HG03175 (cell line): ENCODE data around the gene SP8.
A peak's percentile ranks its signal among the peaks of the same experiment; 100 is the strongest.

Experiments
- ATAC-seq: cut with Tn5 transposase; IDR thresholded peaks from one replicate; pipeline ENCODE4 v1.9.1; 2021; ENCODE audit warnings: mild to moderate bottlenecking, moderate library complexity; ENCODE audit not compliant: unreplicated experiment

The SP8 gene

DNA sequence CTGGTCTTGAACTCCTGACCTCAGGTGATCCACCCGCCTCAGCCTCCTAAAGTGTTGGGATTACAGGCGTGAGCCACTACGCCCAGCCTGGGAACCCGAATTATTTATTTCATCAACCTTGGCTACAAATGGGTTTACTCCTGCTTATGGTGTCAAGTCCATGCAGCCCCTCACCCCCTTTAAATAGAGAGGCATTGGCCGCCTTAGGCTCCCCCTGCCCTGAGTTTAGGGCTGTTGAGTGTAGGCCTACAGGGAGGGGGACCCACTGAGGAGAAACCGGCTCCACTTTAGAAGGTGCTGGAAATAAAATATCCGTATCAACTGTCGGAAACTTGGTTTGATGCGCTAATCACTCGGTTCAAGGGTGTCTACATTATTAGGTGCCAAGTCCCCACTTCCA is 8.7 kb upstream of the SP8 start:
- ATAC-seq, result no peak

GRCh38 chr7:20794676-20795075 is 8.0 kb upstream of the SP8 start:
- ATAC-seq, result no peak

GRCh38 chr7:20793694-20794394 is 7.2 kb upstream of the SP8 start:
- ATAC-seq, result no peak

- ATAC-seq, result no peak
Observed at GRCh38 chr7:20793248-20793647, 6.6 kb upstream of the SP8 start.

- no peak for ATAC-seq
Observed at GRCh38 chr7:20791538-20792434, 5.1 kb upstream of the SP8 start.

DNA sequence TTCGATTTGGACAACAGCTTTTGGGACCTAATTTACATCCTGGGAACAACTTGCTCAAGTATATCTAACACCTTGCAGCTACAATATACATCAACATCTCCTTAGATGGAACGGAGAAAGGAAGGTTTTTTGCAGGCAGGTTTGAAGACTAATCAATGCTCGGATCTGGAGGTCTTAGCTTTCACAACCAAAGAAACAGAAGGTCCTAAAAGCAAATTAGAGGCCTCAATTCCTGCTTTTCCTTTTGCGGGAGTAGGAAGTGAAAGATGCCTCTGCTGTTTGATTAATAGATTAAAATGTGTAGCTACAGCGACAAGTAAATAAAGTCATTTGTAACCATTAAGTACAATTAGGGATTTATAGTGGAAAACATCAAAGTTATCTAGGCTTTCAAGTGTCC is 3.7 kb upstream of the SP8 start:
- no peak for ATAC-seq

GRCh38 chr7:20788420-20788990 is 1.8 kb upstream of the SP8 start:
- no peak for ATAC-seq

DNA sequence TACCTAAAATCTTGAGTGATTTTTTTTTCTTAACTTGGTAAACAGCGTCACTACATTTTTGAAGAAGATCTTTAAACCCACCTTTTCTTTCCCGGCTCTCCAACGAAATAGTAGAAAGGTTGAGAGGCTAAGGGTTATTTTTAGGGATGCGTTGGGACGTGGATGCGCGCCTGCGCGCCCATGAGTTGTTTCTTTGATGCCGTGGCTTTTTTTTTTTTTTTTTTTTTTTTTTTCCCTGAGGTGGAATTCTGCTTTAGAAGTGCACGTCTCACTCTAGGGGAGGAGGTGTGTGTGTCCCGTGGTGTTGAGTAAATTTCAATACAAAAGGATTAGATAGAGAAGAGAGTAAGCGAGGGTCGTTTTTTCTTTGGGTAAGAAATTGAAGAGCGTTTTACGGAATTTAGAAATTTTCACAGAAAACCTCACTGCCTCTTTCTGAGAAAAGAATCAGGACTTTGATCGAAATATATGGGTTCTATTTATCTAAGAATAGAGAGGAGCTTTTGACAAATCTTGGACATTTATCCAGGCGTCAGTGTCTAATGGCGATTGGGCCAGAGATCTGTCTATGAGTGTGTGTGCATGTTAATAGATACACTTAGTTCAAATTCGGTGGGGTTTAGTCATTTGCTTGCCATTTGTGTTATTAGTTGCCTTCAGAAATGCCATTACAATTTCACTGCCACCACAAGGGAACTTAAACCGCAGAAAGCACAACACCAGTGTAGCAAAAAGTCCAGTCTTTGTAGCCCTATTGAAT is 1.2 kb upstream of the SP8 start:
- ATAC-seq, result no peak

DNA sequence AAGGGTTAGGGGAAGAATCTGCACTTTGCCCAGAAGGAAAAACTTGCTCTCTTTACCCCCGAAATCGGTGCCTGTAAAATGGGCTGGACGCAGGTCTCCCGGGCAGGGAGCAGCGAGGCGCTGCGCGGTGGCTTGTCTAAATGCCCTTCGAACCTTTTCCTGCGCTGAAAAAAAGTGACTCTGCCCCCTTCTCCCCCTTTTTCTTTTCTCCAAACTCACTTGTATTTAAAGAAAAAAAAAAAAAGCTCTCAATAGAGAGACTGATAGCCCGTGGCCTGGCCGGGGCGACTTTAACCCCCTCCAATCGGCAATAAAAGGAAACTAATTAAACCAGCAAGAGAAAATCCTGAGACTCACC is 286 bp downstream of the SP8 start:
- no peak for ATAC-seq

GRCh38 chr7:20786049-20786412 is 655 bp downstream of the SP8 start:
- no peak for ATAC-seq

DNA sequence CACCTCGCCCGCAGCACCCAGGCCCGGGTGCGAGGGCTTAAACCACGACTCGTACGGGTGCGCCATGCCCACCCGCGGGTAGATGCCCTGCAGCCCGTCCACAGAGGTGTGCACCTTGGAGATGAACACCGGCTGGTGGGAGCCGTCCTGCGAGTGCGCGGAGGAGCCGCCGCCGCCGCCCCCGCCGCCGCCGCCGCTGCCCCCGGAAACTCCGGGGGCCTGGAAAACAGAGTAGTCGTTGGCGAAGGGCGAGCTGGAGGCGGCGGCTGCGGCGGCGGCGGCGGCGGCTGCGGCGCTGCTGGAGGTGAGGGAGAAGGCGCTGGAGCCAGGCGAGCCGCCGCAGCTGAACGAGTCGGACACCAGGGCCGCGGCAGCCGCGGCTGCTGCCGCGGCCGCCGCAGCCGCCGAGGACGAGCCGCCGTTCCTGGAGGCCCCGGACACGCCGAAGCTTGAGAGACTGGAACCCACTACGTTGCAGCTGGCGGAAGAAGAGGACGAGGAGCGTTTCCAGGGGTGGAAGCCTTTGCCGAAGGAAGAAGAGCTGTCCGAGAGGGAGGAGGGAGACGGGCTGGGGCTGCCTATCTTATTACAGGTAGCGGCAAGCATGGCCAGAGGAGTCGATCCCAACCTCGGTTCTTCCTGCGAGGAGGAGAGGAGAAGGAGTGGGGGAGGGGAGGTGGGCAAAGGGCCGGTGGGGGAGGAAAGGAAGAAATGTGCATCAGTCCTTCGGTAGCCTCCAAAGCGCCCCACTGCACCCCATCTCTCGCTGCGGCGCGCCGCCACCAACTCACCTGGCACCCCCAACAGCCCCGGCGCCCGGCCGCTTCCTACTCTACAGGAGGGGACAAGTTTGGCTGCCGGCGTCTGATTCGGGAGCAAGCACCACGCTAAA is 1.3 kb downstream of the SP8 start:
- no peak for ATAC-seq

GRCh38 chr7:20784388-20785156 is 2.1 kb downstream of the SP8 start:
- ATAC-seq, result no peak

- no peak for ATAC-seq
Observed at GRCh38 chr7:20783700-20784387, 2.8 kb downstream of the SP8 start.

GRCh38 chr7:20783125-20783699 is 3.5 kb downstream of the SP8 start:
- ATAC-seq, result no peak

- ATAC-seq, result no peak
Observed at GRCh38 chr7:20779041-20779440, 7.6 kb downstream of the SP8 start.

DNA sequence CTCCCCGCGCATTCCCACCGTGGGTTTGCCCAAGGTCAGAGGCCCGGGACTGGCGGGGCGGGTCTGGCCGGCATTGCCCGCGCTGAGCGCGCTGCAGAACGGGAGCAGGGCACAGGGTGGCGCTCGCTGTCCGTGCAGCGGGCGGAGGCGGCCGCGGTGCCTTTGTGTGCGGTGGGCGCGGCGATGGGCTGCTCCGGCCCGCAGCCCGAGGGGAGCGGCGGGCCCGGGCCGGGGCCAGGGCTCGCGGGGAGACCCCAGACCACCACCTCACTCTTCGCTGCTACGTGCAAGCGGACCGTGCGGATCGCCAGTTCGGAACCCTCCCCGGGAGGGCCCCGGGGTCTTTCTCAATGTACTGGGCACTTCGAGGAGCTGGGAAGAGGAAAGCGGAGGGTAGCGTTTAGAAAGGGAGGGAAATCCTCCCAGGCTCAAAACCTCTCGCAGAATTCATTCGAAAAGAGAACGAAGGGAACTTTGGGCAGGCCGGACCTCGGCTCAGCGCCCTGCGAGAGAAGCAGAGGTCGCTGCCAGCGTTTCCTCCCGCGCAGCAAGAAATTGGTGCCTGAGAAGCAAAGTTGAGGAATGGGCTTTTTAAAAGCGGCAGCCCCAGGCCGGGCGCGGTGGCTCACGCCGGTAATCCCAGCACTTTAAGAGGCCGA is 8.5 kb downstream of the SP8 start:
- ATAC-seq, result peak; percentile 83

DNA sequence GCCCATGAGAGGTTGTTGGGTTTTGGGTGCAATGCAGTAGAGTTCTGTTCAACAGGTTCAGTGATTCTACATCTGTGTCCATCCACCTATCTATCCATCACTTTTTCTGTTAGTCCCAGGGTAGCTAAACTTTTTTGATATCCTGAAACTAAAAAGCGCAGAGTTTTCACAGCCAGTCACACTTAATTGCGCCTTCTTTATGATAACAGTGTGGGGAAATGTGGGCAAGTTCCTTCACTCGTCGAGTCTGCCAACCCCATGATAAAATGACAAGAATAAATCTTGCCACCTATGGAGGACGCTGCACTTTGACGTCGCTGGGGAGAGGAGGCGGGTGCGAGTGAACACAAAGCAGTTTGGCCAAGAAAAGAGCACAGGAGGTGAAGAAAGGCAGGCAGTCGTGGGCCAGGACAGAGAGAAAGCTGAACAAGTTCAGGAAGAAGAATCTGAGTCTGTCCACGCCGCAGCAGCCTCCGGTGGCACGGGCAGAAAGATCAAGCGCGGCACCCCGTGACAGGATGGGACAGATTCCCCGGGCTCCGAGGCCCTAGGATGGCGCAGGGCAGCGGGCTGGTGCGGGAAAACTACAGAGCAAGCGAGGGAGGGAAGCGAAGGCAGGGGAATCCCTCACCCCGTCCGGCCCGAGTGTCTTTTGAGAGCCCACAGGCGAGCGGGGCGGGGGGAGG is 9.2 kb downstream of the SP8 start:
- peak; percentile 30 for ATAC-seq

GRCh38 chr7:20776942-20777341 is 9.7 kb downstream of the SP8 start:
- no peak for ATAC-seq
